ENCODE measurements around the gene CBLL1.

GRCh38 chr7:107792364-107792763 lies 48.4 kb downstream of the CBLL1 start:
- no peak for TF ChIP-seq ATF3 (IDR thresholded peaks at IDR 0.05)
- no peak for TF ChIP-seq CTCF (IDR thresholded peaks at IDR 0.05 in 2 of 3, conservative IDR thresholded peaks at IDR 0.05 in 1 of 3; ENCODE audit: borderline replicate concordance in 1 of 3, insufficient read depth in 1 of 3, low read depth in 2 of 3, low read length in 2 of 3)
- TF ChIP-seq POLR2AphosphoS5 (IDR thresholded peaks at IDR 0.05; ENCODE audit: low read depth, low read length): no peak
- TF ChIP-seq, protein P1, sequence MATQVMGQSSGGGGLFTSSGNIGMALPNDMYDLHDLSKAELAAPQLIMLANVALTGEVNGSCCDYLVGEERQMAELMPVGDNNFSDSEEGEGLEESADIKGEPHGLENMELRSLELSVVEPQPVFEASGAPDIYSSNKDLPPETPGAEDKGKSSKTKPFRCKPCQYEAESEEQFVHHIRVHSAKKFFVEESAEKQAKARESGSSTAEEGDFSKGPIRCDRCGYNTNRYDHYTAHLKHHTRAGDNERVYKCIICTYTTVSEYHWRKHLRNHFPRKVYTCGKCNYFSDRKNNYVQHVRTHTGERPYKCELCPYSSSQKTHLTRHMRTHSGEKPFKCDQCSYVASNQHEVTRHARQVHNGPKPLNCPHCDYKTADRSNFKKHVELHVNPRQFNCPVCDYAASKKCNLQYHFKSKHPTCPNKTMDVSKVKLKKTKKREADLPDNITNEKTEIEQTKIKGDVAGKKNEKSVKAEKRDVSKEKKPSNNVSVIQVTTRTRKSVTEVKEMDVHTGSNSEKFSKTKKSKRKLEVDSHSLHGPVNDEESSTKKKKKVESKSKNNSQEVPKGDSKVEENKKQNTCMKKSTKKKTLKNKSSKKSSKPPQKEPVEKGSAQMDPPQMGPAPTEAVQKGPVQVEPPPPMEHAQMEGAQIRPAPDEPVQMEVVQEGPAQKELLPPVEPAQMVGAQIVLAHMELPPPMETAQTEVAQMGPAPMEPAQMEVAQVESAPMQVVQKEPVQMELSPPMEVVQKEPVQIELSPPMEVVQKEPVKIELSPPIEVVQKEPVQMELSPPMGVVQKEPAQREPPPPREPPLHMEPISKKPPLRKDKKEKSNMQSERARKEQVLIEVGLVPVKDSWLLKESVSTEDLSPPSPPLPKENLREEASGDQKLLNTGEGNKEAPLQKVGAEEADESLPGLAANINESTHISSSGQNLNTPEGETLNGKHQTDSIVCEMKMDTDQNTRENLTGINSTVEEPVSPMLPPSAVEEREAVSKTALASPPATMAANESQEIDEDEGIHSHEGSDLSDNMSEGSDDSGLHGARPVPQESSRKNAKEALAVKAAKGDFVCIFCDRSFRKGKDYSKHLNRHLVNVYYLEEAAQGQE (IDR thresholded peaks at IDR 0.05; ENCODE audit: low read depth): no peak
- no peak for TF ChIP-seq EGR1 (IDR thresholded peaks at IDR 0.05; ENCODE audit: low read depth)
- no peak for TF ChIP-seq ZNF274 (IDR thresholded peaks at IDR 0.05; ENCODE audit: low read depth, low read length)
- no peak for TF ChIP-seq POLR2A (IDR thresholded peaks at IDR 0.05; ENCODE audit: borderline replicate concordance, extremely low read depth, insufficient read depth, insufficient read length)
- no peak for TF ChIP-seq JUND (IDR thresholded peaks at IDR 0.05)
- TF ChIP-seq MAX (IDR thresholded peaks at IDR 0.05): no peak
